GM06990 (cell line): Measurements from ENCODE around the gene DNM2.
A peak's percentile ranks its signal among the peaks of the same experiment; 100 is the strongest.
"Not testable (repeated sequence)": the region's sequence is repeated elsewhere in the genome, so short reads cannot be mapped to it uniquely, and the experiment has no call there.

Source experiments
- DNase-seq: peaks from one replicate; pipeline ENCODE4 v3.0.0-alpha.2; 2011; ENCODE audit not compliant: insufficient read length; ENCODE audit errors: extremely low read depth
- H3K27me3 ChIP-seq: replicated peaks from 2 replicates; pipeline ENCODE4 v1.6.0; 2011; ENCODE audit warnings: low read length; ENCODE audit not compliant: control insufficient read depth, insufficient read depth
- H3K36me3 ChIP-seq: 2 replicates; pipeline ENCODE4 v1.5.1; 2011; ENCODE audit warnings: low read length; ENCODE audit not compliant: control insufficient read depth, insufficient read depth
- H3K4me3 ChIP-seq: replicated peaks from 2 replicates; pipeline ENCODE4 v1.5.1; 2011; ENCODE audit warnings: low read depth, mild to moderate bottlenecking, control low read depth, low read length
- CTCF ChIP-seq: IDR thresholded peaks from 2 replicates; pipeline ENCODE4 v1.5.1; 2011; ENCODE audit warnings: low read length, control low read depth, mild to moderate bottlenecking, inconsistent platforms; ENCODE audit not compliant: insufficient read depth, poor library complexity, severe bottlenecking

The DNM2 gene

GRCh38 chr19:10854350-10855089, 136.6 kb downstream of the DNM2 start:
- no peak overlapping the region for H3K4me3 ChIP-seq

GRCh38 chr19:10855879-10856522, 138.1 kb downstream of the DNM2 start:
- peak; percentile 66 for TF ChIP-seq CTCF
- no peaks in the 10 kb centered on the region for H3K36me3 ChIP-seq
- no peaks in the 10 kb centered on the region for H3K27me3 ChIP-seq
- no peak for DNase-seq
- H3K4me3 ChIP-seq, result no peak overlapping the region

More at GRCh38 chr19:10854350-10855089, 136.6 kb downstream of the DNM2 start:
- Histone ChIP-seq H3K27me3 (no peaks in the 10 kb centered on the region), H3K36me3 (no peaks in the 10 kb centered on the region)
- no peak for TF ChIP-seq CTCF
- DNase-seq, result no peak

- H3K27me3 ChIP-seq, H3K36me3 ChIP-seq, H3K4me3 ChIP-seq, DNase-seq: not testable (repeated sequence)
Observed at GRCh38 chr19:10856899-10857298, 139.0 kb downstream of the DNM2 start.

GRCh38 chr19:10858204-10858828, 140.4 kb downstream of the DNM2 start:
- TF ChIP-seq CTCF, result peak; percentile 94
- H3K4me3 ChIP-seq, result no peak overlapping the region
- H3K36me3 ChIP-seq, result no peaks in the 10 kb centered on the region
- no peak for DNase-seq
- no peaks in the 10 kb centered on the region for H3K27me3 ChIP-seq

- no peak overlapping the region for H3K4me3 ChIP-seq
- DNase-seq, result no peak
- H3K27me3 ChIP-seq, result no peaks in the 10 kb centered on the region
- no peaks in the 10 kb centered on the region for H3K36me3 ChIP-seq
- TF ChIP-seq CTCF, result peak; percentile 68
Observed at GRCh38 chr19:10861103-10861651, 143.3 kb downstream of the DNM2 start.

- no peak for TF ChIP-seq CTCF
- DNase-seq, result no peak
- Histone ChIP-seq H3K27me3 (no peaks in the 10 kb centered on the region), H3K4me3 (no peak overlapping the region), H3K36me3 (no peaks in the 10 kb centered on the region)
Observed at GRCh38 chr19:10862561-10863106, 144.8 kb downstream of the DNM2 start.
